Sigmoid colon (tissue), 7 donors: ENCODE data around the gene SOS1. TPM values are rescaled to one million over a fixed set of nuclear protein-coding genes. Genes with fewer than 3 reads are reported as not detected.

Source experiments
- DNase-seq: peaks from one replicate; pipeline ENCODE4 v3.0.0-alpha.2; 2019
- H3K27ac ChIP-seq, 4 donors: fragments of 200-600 bp; sonication (generic); one replicate each; pipeline ENCODE4 v1.5.1; 2016 to 2019; ENCODE audit warnings: mild to moderate bottlenecking in 1 of 4
- H3K27me3 ChIP-seq, 3 donors: fragments of 200-600 bp; sonication (generic); one replicate each; pipeline ENCODE4 v1.5.1; 2019; ENCODE audit warnings: mild to moderate bottlenecking in 1 of 3
- H3K36me3 ChIP-seq, 4 donors: fragments of 200-600 bp; sonication (generic); one replicate each; pipeline ENCODE4 v1.5.1; 2016 to 2019
- H3K4me1 ChIP-seq, 4 donors: fragments of 200-600 bp; sonication (generic); one replicate each; pipeline ENCODE4 v1.5.1; 2017 to 2019
- H3K4me3 ChIP-seq, 4 donors: fragments of 200-600 bp; sonication (generic); one replicate each; pipeline ENCODE4 v1.5.1; 2017 to 2019; ENCODE audit warnings: mild to moderate bottlenecking in 2 of 4, moderate library complexity in 1 of 4
- H3K9me3 ChIP-seq, 4 donors: fragments of 200-600 bp in 3 of 4; sonication (generic) in 3 of 4; one replicate each; pipeline versions ENCODE4 v1.5.1 to v1.6.1; 2013 to 2019
- EP300 ChIP-seq, 4 donors: sonication (generic); formaldehyde crosslinking; IDR thresholded peaks; one replicate each; pipeline ENCODE4 v1.6.1; 2017; ENCODE audit warnings: antibody characterized with exemption in 4 of 4
- POLR2A ChIP-seq, 2 donors: fragments of 450-650 bp; IDR thresholded peaks; one replicate each; pipeline ENCODE4 v1.6.1; 2016; ENCODE audit warnings: antibody characterized with exemption in 2 of 2, mild to moderate bottlenecking in 2 of 2, moderate library complexity in 2 of 2
- POLR2AphosphoS5 ChIP-seq, 4 donors: sonication (generic); formaldehyde crosslinking; IDR thresholded peaks; one replicate each; pipeline ENCODE4 v1.6.1; 2017; ENCODE audit warnings: antibody characterized with exemption in 4 of 4
- WGBS, 2 donors: extraction: QIAGEN DNeasy Blood & Tissue Kit; methylation state at CpG; one replicate each; pipeline ENCODE4 v1.1.7; 2013; 5-methylcytosine and 5-hydroxymethylcytosine counted together
- intact Hi-C: fragments of 100-400 bp; cut with DNase I; formaldehyde crosslinking; loops from one replicate; pipeline ENCODE4 v1.15.1; 2023
- polyA plus RNA-seq, 3 donors: library from polyadenylated mRNA; stranded (reverse); fragments of 200-250 nt; gene quantifications; one replicate each; pipeline ENCODE4 v1.2.3, GENCODE V29; 2013
- total RNA-seq, 4 donors: library from RNA; depleted of rRNA; stranded (reverse); fragments of >200 nt; gene quantifications; one replicate each; pipeline ENCODE4 v1.1.0, GENCODE V29; 2016
- TF ChIP-seq, protein P1 (sequence below), 4 experiments: fragments of 450-650 bp in 3 of 4; fragments of 200-600 bp in 1 of 4; IDR thresholded peaks; one replicate each; pipeline ENCODE4 v1.5.1; 2016 to 2019; ENCODE audit warnings: antibody characterized with exemption in 4 of 4, mild to moderate bottlenecking in 3 of 4, moderate library complexity in 2 of 4
- donor health status: healthy with polysubstance abuse.
- donor health status: Bipolar disorder and iron deficiency.
- donor health status: healthy.

Gene SOS1
- total and polyA plus RNA-seq, 7 donors = 5.4 to 72.0 (median 30.8) TPM

DNA sequence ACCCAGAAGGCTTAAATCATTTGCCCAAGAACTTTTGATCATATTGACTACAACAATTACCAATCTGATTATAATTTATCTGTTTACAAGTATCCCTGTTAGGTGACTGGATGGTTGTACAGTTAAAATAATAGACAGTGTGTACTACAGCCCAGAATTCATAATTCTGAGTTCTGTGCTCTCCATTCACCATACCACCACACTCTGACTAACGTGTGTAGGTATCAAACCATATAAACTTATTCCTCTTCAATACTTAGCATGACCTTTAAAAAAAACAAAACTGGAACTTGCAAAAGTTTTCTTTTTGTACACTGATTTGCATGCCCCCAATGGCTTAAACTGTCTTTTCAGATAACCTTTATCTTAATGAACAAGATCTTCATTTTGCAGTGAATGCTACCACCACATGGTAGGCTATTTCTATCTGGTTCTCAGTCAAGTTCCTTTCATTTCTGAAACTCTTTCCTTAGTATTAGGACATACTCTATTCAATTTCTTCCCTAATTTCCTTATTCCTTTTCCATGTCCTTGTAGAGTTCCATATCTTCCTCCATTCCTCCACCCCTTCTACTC lies 50.9 kb downstream of the SOS1 start:
- 88 to 92% methylated on average over 1 of the region's 1 CpG for WGBS, 2 donors
- TF ChIP-seq POLR2AphosphoS5 (IDR thresholded peaks at IDR 0.05) = no peak
- TF ChIP-seq, protein P1, sequence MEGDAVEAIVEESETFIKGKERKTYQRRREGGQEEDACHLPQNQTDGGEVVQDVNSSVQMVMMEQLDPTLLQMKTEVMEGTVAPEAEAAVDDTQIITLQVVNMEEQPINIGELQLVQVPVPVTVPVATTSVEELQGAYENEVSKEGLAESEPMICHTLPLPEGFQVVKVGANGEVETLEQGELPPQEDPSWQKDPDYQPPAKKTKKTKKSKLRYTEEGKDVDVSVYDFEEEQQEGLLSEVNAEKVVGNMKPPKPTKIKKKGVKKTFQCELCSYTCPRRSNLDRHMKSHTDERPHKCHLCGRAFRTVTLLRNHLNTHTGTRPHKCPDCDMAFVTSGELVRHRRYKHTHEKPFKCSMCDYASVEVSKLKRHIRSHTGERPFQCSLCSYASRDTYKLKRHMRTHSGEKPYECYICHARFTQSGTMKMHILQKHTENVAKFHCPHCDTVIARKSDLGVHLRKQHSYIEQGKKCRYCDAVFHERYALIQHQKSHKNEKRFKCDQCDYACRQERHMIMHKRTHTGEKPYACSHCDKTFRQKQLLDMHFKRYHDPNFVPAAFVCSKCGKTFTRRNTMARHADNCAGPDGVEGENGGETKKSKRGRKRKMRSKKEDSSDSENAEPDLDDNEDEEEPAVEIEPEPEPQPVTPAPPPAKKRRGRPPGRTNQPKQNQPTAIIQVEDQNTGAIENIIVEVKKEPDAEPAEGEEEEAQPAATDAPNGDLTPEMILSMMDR (IDR thresholded peaks at IDR 0.05) = no peak
- no peak for TF ChIP-seq EP300 (IDR thresholded peaks at IDR 0.05)
- TF ChIP-seq POLR2A (IDR thresholded peaks at IDR 0.05) = no peak

DNA sequence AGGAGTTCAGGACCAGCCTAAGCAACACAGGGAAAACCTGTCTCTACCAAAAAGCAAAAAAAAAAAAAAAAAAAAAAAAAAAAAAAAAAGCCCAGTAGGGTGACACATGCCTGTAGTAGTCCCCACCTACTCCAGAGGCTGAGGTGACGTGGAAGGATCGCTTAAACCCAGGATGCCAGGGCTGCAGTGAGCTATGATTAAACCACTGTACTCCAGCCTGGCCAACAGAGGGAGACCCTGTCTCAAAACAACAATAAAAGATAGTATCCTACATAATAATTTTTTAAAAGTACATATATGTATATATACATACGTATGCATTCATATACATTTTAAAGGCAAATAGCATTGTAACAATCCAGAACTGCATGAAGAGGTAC lies 51.7 kb downstream of the SOS1 start:
- intact Hi-C loops = no loop called here

More for the DNA sequence above, 50.9 kb downstream of the SOS1 start:
- no peak overlapping the region for H3K4me3 ChIP-seq
- H3K36me3 ChIP-seq = peaks cover 0 to 18% (median 0%) of the 10 kb centered on the region in 4 donors
- H3K4me1 ChIP-seq = peaks cover 0 to 32% (median 31%) of the 10 kb centered on the region in 4 donors
- no peaks in the 10 kb centered on the region for H3K27me3 ChIP-seq
- intact Hi-C loops = no loop called here
- H3K9me3 ChIP-seq = no peaks in the 10 kb centered on the region
- DNase-seq = no peak
- H3K27ac ChIP-seq = no peak overlapping the region

DNA sequence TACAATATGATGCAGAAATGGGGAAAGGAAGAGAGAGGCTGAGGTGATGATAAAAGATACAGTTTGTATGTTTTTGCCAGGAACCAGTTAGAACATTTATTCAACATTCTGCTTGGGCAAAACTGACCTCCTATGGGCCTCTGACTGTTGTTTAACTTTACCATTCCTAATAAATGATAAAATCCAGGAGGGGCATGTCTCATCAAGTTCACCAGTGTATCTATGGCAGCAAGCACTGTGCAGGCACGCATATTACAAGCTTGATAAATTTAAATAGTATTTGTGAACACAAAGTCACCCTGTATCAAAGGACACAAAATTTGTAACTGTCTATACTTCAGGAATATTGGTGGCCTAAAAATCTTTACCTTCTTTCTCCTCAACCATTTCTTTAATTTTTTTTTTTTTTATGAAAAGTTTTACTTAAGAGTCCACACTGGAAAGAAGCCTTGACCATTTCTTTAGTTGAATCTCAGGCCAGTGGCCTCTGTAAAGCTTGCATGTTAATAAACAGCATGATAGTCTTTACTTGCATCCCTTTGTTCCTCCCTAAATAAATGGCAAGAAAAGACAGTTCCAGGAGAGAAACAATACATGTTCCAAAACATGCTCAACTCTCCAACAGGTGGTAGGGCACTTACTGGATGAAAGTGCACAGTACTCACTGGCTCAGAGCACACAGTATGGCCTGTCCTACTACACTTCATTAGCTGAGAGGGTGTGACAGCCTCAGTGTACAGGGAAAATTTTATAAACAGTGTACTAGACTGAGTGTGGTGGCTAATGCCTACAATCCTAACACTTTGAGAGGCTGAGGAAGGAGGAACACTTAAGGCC lies 52.3 kb downstream of the SOS1 start:
- Histone ChIP-seq H3K4me3 (no peak overlapping the region), H3K4me1 (peaks cover 0 to 32% (median 29%) of the 10 kb centered on the region in 4 donors), H3K9me3 (no peaks in the 10 kb centered on the region), H3K27me3 (no peaks in the 10 kb centered on the region), H3K27ac (peak overlapping the region in 2 of 4 donors; percentile 11 to 22), H3K36me3 (peaks cover 0 to 18% (median 0%) of the 10 kb centered on the region in 4 donors)
- DNase-seq = no peak
- intact Hi-C loops = no loop called here
- TF ChIP-seq EP300 (IDR thresholded peaks at IDR 0.05) = no peak
- TF ChIP-seq POLR2A (IDR thresholded peaks at IDR 0.05) = no peak
- TF ChIP-seq POLR2AphosphoS5 (IDR thresholded peaks at IDR 0.05) = no peak
- TF ChIP-seq, protein P1 (IDR thresholded peaks at IDR 0.05) = no peak
- whole genome bisulfite sequencing, 2 donors = 89 to 93% methylated on average over 1 of the region's 1 CpG

More for the DNA sequence above, 51.7 kb downstream of the SOS1 start:
- WGBS, 2 donors = 86 to 92% methylated on average over 3 of the region's 3 CpGs
- no peak for TF ChIP-seq POLR2AphosphoS5 (IDR thresholded peaks at IDR 0.05)
- TF ChIP-seq, protein P1 (IDR thresholded peaks at IDR 0.05) = no peak
- no peak for TF ChIP-seq POLR2A (IDR thresholded peaks at IDR 0.05)
- no peak for TF ChIP-seq EP300 (IDR thresholded peaks at IDR 0.05)
- no peak for DNase-seq
- no peak overlapping the region for H3K4me3 ChIP-seq
- H3K27ac ChIP-seq = no peak overlapping the region
- H3K9me3 ChIP-seq = no peaks in the 10 kb centered on the region
- peaks cover 0 to 32% (median 31%) of the 10 kb centered on the region in 4 donors for H3K4me1 ChIP-seq
- peaks cover 0 to 18% (median 0%) of the 10 kb centered on the region in 4 donors for H3K36me3 ChIP-seq
- no peaks in the 10 kb centered on the region for H3K27me3 ChIP-seq

DNA sequence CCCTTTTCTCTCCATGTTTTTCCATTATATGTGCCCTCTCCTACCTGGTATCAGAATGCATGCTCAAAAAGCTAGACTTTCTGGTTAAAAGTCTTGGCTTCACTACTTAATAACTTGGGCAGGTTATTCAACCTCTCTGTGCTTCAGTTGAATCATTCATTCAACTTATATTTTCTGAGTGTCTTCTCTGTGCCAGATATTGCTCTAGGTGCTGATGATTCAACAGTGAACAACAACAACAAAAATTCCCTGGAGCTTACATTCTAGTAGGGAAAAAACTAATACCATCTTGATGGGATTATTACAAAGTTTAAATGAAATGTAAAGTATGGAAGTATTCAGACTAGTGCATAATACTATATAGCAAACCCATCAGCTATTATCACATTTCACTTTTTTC lies 55.2 kb downstream of the SOS1 start:
- TF ChIP-seq, protein P1 (IDR thresholded peaks at IDR 0.05) = no peak
- TF ChIP-seq EP300 (IDR thresholded peaks at IDR 0.05) (no peak), POLR2A (IDR thresholded peaks at IDR 0.05) (no peak), POLR2AphosphoS5 (IDR thresholded peaks at IDR 0.05) (no peak)
- Histone ChIP-seq H3K36me3 (peaks cover 0 to 18% (median 0%) of the 10 kb centered on the region in 4 donors), H3K9me3 (no peaks in the 10 kb centered on the region), H3K4me3 (no peak overlapping the region), H3K4me1 (peaks cover 0 to 26% (median 13%) of the 10 kb centered on the region in 4 donors), H3K27me3 (no peaks in the 10 kb centered on the region), H3K27ac (no peak overlapping the region)
- intact Hi-C loops = no loop called here
- DNase-seq = no peak
